ENCODE data around the gene FAM78B. TPM values are rescaled to one million over a fixed set of nuclear protein-coding genes. Genes with fewer than 3 reads are reported as not detected.

Gene FAM78B
- total RNA-seq, 4 donors from 2014 or later: 0.35 to 5.4 (median 2.8) TPM

- Histone ChIP-seq H3K27me3 (no peaks in the 10 kb centered on the region), H3K4me1 (no peaks in the 10 kb centered on the region), H3K9me3 (no peaks in the 10 kb centered on the region), H3K4me3 (no peak overlapping the region), H3K27ac (no peak overlapping the region), H3K36me3 (no peaks in the 10 kb centered on the region)
- TF ChIP-seq, protein P1, sequence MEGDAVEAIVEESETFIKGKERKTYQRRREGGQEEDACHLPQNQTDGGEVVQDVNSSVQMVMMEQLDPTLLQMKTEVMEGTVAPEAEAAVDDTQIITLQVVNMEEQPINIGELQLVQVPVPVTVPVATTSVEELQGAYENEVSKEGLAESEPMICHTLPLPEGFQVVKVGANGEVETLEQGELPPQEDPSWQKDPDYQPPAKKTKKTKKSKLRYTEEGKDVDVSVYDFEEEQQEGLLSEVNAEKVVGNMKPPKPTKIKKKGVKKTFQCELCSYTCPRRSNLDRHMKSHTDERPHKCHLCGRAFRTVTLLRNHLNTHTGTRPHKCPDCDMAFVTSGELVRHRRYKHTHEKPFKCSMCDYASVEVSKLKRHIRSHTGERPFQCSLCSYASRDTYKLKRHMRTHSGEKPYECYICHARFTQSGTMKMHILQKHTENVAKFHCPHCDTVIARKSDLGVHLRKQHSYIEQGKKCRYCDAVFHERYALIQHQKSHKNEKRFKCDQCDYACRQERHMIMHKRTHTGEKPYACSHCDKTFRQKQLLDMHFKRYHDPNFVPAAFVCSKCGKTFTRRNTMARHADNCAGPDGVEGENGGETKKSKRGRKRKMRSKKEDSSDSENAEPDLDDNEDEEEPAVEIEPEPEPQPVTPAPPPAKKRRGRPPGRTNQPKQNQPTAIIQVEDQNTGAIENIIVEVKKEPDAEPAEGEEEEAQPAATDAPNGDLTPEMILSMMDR (IDR thresholded peaks at IDR 0.05): no peak
- no peak for TF ChIP-seq POLR2A (IDR thresholded peaks at IDR 0.05)
- no peak for DNase-seq
These were observed 76.6 kb downstream of the FAM78B start for GRCh38 chr1:166090244-166090643.

DNA sequence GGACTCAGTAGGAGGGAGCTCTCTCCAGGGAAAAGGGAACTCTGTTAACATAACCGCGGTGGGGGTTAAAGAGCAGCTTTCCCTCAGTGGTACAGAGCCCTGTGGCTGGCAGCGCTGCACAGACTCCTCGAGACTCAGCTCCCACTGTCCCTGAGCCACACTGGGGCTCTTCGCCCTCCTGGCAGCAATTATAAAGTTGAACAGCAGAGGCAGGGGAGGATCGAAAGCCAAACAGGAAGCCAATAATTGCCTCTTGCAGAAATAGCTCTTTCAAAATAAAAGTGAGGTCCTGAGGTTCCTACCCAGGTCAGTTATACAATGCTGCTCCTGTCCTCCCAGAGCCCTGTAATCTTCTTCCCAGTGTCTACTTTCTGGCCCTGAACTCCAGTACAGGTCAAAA lies 77.0 kb downstream of the FAM78B start:
- Histone ChIP-seq H3K4me1 (no peaks in the 10 kb centered on the region), H3K9me3 (no peaks in the 10 kb centered on the region), H3K4me3 (no peak overlapping the region), H3K27ac (no peak overlapping the region), H3K36me3 (no peaks in the 10 kb centered on the region), H3K27me3 (no peaks in the 10 kb centered on the region)
- TF ChIP-seq, protein P1 (IDR thresholded peaks at IDR 0.05): no peak
- TF ChIP-seq POLR2A (IDR thresholded peaks at IDR 0.05): no peak
- no peak for DNase-seq

GRCh38 chr1:166088572-166088955 lies 78.2 kb downstream of the FAM78B start:
- Histone ChIP-seq H3K9me3 (no peaks in the 10 kb centered on the region), H3K4me1 (no peaks in the 10 kb centered on the region), H3K27me3 (no peaks in the 10 kb centered on the region), H3K36me3 (no peaks in the 10 kb centered on the region), H3K27ac (no peak overlapping the region), H3K4me3 (no peak overlapping the region)
- no peak for DNase-seq
- TF ChIP-seq, protein P1 (IDR thresholded peaks at IDR 0.05): no peak
- TF ChIP-seq POLR2A (IDR thresholded peaks at IDR 0.05): no peak

GRCh38 chr1:166087734-166088571 lies 78.8 kb downstream of the FAM78B start:
- no peaks in the 10 kb centered on the region for H3K4me1 ChIP-seq
- no peak for TF ChIP-seq POLR2A (IDR thresholded peaks at IDR 0.05)
- no peaks in the 10 kb centered on the region for H3K9me3 ChIP-seq
- DNase-seq: no peak
- H3K27me3 ChIP-seq: no peaks in the 10 kb centered on the region
- no peak overlapping the region for H3K4me3 ChIP-seq
- no peaks in the 10 kb centered on the region for H3K36me3 ChIP-seq
- no peak overlapping the region for H3K27ac ChIP-seq

GRCh38 chr1:166086113-166086883 lies 80.5 kb downstream of the FAM78B start:
- H3K27me3 ChIP-seq: no peaks in the 10 kb centered on the region
- H3K9me3 ChIP-seq: no peaks in the 10 kb centered on the region
- no peak for DNase-seq
- H3K36me3 ChIP-seq: no peaks in the 10 kb centered on the region
- H3K4me1 ChIP-seq: no peaks in the 10 kb centered on the region
- H3K4me3 ChIP-seq: no peak overlapping the region
- no peak overlapping the region for H3K27ac ChIP-seq
- TF ChIP-seq POLR2A (IDR thresholded peaks at IDR 0.05): no peak
- TF ChIP-seq, protein P1 (IDR thresholded peaks at IDR 0.05): no peak

GRCh38 chr1:166084613-166085012 lies 82.2 kb downstream of the FAM78B start:
- Histone ChIP-seq H3K27me3 (no peaks in the 10 kb centered on the region), H3K27ac (no peak overlapping the region), H3K36me3 (no peaks in the 10 kb centered on the region), H3K4me3 (no peak overlapping the region), H3K9me3 (no peaks in the 10 kb centered on the region), H3K4me1 (no peaks in the 10 kb centered on the region)
- no peak for DNase-seq
- TF ChIP-seq, protein P1 (IDR thresholded peaks at IDR 0.05): no peak
- TF ChIP-seq POLR2A (IDR thresholded peaks at IDR 0.05): no peak

All from Peyer's patch (tissue), 4 donors.